Dermis microvascular lymphatic vessel endothelial cell (primary cell): ENCODE results near the gene FOXO1. TPM values are rescaled to one million over a fixed set of nuclear protein-coding genes. Genes with fewer than 3 reads are reported as not detected.

Experiments used
- DNase-seq, 2 donors: peaks; one replicate each; pipeline versions ENCODE4 v3.0.0 to v3.0.0-alpha.2; 2010; ENCODE audit warnings: low read depth in 2 of 2
- total RNA-seq: library from RNA; depleted of rRNA; stranded (reverse); fragments of >200 nt; gene quantifications from 2 replicates; pipeline ENCODE4 v1.2.1, GENCODE V29; 2014

FOXO1 gene
- total RNA-seq, 1 donor from 2014 or later, result 16.2 TPM

DNA sequence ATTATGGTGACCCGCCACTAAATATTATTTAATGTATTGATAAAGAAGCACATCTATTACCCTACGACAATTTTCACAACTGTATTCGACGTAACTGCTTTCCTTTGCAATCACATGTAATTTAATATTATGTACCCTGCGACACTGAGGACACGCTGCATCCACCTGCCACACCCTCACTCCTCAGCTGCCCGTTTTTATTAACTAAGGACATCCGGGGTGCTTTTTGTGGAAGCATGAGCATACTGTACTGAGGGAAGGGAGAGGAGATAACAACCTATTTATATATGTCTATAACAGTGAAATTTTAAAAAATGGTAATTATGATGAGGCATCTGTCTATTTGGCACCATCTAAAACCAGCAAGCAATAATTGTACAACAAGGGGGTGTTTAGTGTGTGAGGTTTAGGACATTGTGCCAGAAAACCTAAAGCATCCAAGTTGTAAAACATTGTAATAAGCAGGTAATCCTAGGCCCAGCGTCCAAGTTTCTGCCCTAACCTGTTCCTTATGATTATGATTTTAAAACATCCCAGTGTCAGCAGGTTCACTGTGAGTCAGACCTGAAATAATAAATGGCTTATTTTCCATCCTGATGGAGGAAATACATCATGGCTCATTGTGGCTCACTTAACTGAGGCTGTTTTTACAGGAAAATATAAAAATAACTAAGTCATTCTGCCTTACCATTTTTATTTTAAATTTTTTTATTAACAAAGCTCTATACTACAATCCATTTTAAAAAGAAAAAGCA, 56.3 kb downstream of the FOXO1 start:
- DNase-seq, result peak; percentile 93 to 94

DNA sequence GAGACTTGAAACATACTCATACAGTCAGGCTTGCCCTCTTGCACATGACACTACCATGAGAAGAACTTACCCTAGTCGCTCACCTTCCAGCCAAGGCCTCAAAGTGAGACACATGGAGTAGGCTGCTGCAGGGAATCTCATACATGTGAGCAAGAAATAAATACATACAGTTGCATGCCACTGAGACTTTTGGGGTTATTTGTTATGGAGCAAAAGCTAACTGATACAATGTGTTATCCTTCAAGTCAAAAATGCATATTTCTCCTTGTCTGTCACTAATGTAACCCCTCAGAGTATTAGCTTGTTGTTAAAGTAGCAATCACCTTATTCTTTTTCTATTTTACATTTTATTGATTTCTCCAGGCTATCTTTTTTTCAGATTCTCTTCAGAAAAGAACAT, 58.1 kb downstream of the FOXO1 start:
- DNase-seq, result no peak

DNA sequence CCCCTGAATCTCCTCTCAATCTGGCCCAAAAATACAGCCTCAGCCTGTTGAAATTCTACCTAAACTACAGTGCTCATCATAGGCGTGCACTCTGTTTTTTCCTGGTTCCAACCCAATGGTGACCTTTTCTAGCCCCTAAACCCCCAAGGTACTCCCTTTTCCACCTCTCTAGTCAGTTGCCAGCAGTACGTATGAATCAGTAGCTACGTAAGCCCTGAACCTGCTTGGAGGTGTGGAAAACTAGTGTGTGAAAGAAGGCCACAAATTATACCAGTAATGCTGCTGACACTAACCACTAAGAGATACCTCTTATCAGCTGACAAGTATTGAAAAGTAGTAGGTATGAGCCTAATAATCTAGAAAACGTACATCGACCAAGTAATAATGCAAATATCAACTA, 60.9 kb downstream of the FOXO1 start:
- DNase-seq, result no peak

DNA sequence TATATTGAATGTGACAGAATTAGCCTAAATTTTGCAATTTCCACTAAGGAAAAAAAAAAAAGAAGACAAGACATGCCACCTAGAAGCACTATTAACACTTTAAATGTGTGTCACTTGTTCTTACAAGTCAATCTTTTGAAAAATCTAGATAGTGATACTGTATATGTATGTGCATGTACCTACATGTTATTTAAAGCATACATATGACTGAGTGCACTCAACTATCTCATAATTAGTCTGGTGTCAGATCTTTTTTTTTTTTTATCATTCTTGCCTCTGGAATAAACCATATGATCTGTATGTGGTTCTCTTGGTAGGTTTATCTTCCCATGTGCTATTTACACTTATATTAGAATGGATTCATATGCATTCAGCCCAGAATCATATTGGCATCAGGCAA, 62.3 kb downstream of the FOXO1 start:
- no peak for DNase-seq

DNA sequence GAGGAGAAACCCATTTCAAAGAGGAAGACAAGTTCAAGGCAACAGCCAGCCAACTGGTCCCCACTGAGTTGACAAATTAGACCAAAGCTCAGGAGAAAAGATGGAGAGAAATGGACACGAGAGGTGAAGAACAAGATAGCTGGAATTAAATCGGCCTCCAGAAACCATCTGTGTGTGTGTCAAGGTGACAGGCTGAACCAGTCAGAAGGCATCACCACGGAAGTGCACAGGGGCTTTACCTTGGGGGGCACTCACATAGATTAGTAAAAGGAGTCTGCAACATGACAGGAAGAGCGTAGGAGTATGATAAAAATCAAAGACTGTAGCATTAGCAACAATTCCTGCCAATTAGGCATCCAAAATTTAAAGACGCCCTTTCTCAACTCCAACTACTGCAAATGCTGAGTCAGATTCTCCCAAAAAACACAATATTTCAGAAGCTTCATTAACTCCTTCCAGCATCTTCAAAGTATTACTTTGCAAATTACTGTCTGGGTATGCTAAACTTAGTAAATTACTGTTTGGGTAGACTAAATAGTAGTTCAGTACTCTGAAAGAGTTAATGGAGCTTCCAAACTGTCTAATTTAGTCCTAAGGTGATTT, 66.2 kb downstream of the FOXO1 start:
- DNase-seq, result no peak

DNA sequence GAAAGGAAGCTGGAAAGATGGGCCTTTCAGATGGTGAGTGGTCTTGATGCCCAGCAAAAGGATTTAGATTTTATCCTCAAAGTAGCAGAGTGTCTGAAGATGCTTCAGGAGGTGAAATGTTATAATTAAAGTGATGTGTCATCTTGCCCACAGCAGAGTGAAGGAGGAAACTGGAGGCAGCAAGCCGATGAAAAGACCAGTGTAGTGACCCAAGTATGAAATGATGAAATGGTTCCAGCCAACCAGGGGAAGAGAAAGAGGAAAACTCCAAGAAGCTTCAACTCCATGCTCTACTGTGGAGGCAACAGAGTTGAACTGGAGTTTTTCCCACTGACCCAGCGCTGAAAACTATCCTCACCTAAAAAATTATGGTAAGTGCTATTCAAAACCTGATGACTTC, 66.7 kb downstream of the FOXO1 start:
- no peak for DNase-seq

DNA sequence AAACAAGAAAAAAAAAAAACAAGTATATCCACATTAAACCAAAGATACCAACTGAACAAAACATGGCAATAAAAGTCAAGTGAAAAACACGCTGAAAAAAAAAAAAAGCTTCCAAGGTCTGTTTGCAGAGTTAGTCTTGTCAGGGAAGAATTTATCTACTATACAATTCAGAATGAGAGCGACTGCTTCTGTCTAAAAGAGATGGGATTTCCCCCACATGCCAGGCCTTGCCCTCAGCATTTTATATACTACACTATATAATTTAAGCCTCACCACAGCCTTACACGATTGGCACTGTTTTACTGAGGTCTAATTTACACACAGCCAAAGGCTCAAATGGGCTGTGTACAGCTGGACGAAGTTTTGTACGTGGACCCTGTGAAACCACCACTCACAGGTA, 67.3 kb downstream of the FOXO1 start:
- no peak for DNase-seq

DNA sequence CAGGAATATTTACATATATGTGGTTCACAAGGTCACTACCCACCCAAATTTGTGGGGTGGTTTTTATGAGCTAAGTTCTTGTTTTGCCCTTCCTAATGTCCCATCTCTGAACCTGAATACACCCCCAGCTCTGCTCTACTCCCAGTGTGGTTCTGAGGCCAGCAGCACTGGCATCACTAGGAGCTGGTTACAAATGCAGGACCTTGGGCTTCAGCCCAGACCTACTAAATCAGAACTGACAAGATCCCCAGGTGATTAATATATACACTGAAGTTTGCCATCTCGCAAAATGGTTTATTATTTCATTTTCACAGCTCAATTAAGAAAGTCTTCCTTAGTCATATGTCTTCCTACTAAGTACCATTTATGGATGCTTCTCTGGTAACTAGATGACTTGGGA, 67.9 kb downstream of the FOXO1 start:
- DNase-seq, result no peak

DNA sequence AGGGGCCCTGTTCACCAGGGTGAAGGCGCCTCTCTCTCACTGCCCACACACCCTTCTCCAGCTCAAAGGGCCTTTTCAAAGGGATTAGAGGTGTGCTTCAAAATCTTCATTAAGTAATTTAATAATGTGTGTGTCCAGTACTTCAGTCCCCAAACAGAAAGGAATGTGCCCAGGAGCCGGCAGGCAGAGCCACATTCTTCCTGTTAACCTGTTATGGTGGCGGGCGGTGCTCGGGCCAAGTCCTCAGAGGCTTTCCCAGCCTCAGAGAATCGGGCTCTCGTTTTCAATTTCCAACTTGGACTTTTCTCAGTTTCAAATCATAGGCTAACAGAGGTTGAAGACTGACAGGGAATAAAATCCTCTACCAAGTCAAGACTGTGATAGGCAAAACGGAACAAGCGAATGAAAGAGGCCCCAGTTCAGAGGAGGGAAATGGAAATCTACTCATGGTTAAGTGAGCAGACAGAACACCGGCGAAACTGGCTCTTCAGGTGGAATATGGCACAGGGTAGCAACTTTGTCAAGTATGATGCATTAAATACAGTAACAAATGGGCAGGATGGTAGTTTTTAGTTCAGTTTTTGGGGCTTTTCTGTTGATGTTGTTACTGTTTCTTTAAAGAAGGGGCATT, 68.6 kb downstream of the FOXO1 start:
- DNase-seq, result no peak

DNA sequence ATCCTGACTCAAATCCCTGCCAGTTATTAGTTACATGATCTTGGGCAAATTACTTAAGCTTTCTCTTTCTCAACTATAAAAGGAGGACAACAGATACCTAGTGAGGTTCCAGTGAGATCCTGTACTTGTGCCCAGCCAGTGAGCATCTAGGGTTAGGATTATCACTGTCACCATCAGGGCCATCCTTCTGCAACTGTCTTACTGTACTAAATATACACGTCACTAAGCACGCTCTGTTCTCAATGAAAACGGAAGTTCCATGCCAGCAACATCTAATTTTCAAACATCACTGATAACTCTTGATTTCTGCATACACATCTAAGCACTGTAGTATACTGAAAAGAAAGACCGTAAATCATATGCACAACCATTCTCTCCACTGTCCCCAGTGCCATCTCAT, 70.0 kb downstream of the FOXO1 start:
- DNase-seq, result no peak

DNA sequence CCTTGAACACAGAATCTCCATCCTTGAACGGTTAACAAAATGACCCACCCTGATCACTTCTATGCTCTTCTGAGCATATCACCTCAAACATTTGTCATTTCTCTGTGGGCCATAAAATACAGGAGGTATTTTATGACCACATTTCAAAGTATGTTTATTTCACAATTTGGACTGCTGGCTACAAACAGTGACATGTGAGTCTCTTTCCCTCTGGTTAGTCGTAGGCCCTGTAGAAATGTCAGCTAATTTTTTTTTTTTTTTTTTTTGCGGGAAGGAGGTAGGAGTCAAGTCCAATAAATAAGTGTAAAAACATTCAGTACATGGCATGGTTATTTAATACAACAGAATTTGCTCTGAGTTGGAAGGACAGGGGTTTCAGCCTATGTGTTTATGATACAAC, 70.7 kb downstream of the FOXO1 start:
- DNase-seq, result no peak

DNA sequence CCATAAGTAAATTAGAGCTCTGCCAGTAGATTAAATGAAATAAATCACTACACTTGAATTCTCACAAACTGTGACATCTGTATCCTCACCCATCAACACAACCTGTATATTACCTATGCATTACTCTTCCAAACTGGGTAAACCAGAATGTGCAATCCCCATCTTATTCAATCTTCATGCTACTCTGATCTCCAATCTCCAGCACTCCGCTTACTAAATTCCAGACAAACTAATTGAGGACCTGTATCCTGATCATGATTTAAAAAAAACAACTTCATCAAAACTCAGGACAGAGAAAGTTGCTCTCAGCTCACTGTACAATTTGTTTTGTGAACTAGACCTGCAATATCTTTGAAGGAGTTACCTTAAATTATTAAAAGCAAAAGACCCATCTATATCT, 74.4 kb downstream of the FOXO1 start:
- DNase-seq, result no peak

DNA sequence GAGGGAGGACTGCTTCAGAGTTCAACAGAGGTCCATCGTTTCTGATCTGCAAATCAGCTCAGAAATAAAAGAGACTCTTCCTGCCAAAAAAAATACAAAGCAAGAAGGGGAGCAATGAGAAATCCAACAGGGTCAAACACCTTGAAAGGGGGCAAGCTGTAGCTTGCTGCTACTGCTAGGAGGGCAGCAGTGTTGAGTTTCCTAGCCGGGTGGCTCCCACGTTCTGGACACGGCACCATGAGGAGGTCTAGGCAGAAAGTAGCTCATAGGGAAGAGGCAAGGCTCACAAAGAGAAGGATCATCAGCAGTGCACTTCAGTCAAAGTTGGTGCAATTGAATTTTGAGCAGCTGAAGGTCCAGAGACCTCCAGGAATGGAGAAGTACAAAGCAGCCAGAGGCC, 75.3 kb downstream of the FOXO1 start:
- no peak for DNase-seq

DNA sequence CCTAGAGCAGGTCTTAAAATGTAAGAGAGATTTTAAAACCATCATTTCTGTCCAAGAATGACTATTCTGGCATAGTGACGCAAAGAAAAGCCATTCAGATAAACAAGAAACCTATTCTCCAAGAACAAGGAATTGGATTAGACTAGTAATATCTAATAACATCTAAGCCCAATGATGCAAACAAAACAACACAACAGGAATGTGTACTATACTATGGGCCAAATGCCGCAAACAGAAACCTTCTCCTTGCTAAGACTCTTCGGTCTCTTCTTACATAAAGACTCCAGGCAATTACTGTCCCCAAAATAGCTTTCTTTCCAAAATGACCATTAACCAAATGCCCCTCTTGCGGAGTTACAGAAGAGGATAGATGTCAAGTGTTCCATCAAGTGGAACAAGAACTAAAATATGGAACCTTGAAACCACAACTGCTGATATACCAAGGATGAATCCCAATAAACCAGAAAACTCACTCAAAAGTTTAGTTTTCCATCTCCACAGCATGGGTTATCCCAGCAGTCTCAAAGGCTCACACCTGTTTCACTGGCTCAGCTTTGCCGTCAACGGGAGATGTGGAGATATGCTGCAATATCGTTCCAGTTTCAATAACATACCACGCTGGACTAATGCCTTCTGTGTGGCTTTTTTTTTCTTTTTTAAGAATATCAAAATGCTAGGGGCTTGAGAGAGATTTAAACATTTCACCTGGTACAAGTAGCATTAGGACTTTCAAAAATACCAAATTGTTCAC, 76.2 kb downstream of the FOXO1 start:
- DNase-seq, result no peak

DNA sequence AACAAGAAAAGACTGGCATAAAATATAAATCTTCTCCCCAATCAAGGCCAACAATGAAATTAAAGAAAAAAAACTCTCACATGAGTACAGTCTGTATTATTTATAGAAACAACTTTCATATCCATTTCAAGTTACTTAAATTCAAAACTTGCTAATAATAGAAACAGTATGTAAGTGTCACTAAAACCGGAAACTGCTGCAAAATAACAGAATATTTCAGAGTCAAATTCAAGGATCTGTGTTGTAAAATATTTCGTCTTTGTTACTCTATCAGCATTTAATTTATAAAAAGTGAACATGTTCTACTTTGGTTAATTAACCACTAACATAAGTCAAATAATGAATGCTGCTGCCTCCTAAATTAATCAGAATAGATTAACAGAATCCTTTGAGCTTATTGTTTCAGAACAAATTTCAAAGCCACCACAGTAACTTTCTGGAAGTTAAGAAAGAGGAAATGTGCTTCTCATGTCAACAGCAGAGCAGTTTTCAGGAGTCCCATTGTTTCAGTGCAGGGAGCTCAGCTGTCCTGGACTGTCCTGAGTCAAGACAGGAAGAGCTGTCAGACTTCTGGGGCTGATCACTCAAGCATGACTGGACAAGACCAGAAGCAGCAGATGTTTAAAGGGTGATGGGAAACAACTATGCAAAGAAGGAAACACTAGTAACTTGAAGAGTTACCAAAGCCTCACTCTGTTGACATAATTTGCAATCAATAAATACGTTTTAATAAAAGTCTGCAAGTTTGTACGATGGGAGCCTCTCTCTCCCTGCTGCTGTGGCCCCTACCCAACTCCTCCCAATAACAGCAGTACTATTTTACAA, 76.9 kb downstream of the FOXO1 start:
- DNase-seq, result peak in 1 of 2 donors; percentile 96

DNA sequence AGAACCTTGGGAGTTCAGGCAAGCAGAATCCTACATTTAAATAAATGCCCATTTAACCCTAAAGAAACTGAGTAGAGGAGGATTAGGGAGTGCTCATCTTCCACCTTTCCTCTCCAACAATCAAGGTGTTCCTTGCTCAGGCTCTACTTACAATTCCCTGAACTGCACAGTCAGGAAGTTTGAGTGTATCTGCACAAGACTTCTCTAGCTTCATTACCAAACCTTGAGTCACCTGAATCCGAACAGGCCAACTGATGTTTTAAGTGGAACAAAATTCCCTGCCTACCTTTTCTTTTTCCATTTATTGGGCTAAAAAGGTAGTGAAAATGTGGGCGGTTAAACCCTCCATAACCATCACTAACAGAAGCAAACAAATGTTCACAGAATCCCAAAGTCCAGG, 78.3 kb downstream of the FOXO1 start:
- DNase-seq, result no peak

DNA sequence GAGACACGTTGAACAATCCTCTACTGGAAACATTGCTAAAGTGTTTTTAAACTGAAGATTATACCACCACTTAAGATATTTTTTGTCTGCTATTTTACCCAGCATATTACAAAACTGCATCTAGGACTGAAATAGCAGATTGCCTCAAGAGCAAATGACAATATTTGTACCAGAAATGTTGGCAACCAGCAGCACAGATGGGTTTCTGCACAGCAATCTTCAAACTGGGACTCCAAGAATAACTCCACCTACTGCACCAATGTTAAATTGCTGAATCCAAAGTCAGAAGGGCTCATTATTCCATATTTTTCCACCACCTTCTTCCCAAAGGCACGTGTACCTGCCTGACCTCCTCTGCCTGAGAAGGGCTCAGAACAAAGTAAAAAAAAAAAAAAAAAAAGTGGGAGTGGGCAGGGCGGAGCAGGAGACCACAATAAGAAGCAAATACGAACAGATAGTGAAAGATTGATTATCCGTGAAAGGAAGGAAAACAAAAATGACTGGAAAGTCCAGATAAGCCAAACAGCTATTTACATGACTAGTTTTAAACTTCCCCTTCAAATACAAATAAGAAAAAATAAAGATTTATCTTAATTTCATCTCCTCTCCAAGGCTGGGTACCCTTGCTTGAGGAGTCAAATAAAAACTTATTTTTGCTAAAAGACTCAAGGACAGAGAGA, 79.4 kb downstream of the FOXO1 start:
- no peak for DNase-seq

DNA sequence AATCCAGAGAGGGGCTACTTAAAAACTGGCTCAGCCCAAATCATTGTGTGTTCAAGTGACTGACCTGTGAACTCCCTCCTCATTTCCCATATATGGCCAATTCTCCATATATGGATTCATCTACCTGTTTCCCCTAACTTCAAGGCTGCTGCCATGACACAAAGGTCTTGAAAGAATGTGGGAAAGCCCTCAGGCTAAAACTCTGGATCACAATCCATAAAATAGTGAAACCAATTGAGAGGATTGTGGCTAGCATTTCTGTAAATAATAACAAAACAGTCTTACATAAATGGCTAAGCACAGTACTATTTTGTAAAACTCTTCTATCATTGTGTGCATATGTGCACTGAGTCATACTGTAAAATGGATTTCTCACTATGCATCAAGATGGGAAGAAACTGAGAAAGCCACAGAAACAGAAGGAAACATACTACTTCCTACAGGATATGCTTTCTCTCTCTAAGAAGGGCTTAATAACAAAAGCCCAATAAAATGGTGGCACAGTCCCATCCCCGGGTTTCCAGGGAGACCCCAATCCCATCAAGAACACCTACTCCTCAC, 80.5 kb downstream of the FOXO1 start:
- peak in 1 of 2 donors; percentile 76 for DNase-seq

DNA sequence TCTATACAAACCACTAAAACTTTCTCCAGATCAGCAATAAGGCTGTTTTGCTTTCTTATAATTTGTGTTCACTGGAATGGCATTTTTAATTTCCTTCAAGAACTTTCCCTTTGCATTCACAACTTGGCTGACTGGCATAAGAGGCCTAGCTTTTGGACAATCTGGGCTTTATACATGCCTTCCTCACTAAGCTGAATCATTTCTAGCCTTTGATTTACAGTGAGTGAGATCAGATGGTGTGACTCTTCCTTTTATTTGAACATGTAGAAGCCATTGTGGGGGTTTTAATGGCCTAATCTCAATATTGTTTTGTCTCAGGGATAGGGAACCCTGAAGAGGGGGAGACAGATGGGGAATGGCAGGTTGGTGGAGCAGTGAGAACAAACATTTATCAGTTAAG, 82.7 kb downstream of the FOXO1 start:
- DNase-seq, result no peak

DNA sequence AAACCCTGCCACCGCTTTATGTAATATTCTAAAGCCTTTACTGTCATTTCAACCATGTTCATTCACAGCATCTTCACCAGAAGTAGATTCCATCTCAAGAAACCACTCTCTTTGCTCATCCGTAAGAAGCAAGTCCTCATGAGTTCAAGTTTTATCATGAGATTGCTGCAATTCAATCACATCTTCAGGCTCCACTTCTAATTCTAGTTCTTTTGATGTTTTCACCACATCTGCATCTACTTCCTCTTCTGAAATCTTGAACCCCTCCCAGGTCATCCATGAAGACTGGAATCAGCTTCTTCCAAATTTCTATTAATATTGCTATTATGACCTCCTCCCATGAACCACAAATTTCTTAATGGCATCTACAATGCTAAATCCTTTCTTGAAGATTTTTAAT, 83.9 kb downstream of the FOXO1 start:
- DNase-seq, result no peak

DNA sequence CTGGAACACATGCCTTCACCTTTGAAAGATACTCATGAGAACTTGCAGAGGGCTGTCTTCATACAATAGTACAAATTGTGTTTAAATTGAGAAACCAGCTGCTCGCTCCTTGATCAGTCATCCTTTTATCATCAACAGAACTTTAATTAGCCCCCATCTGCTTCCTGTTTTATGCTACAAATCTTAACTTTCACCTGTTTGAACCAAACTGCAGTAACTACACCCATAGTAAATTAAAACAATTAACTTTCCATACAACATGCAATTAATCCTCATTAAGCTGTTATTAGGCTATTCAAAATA, 85.2 kb downstream of the FOXO1 start:
- no peak for DNase-seq
